ENCODE measurements around the gene ACTL10.
"Not testable (repeated sequence)": the region's sequence is repeated elsewhere in the genome, so short reads cannot be mapped to it uniquely, and the experiment has no call there.

The ACTL10 gene

GRCh38 chr20:33697129-33697528 is 30.4 kb downstream of the ACTL10 start:
- no peak for DNase-seq (ENCODE audit: low read depth)

- DNase-seq (ENCODE audit: low read depth): not testable (repeated sequence)
Observed at GRCh38 chr20:33698966-33699365, 32.2 kb downstream of the ACTL10 start.

- DNase-seq (ENCODE audit: low read depth): not testable (repeated sequence)
Observed at GRCh38 chr20:33700696-33701441, 34.1 kb downstream of the ACTL10 start.

- no peak for DNase-seq (ENCODE audit: low read depth)
Observed at GRCh38 chr20:33701629-33702450, 35.1 kb downstream of the ACTL10 start.

- DNase-seq (ENCODE audit: low read depth): no peak
Observed at GRCh38 chr20:33702861-33703260, 36.1 kb downstream of the ACTL10 start.

GRCh38 chr20:33703498-33704137 is 36.9 kb downstream of the ACTL10 start:
- no peak for DNase-seq (ENCODE audit: low read depth)

GRCh38 chr20:33704197-33704924 is 37.6 kb downstream of the ACTL10 start:
- no peak for DNase-seq (ENCODE audit: low read depth)

- DNase-seq (ENCODE audit: low read depth): no peak
Observed at GRCh38 chr20:33707668-33708067, 40.9 kb downstream of the ACTL10 start.

- no peak for DNase-seq (ENCODE audit: low read depth)
Observed at GRCh38 chr20:33709398-33709797, 42.7 kb downstream of the ACTL10 start.

GRCh38 chr20:33709905-33710541 is 43.3 kb downstream of the ACTL10 start:
- no peak for DNase-seq (ENCODE audit: low read depth)

- DNase-seq (ENCODE audit: low read depth): no peak
Observed at GRCh38 chr20:33710681-33711445, 44.1 kb downstream of the ACTL10 start.

- DNase-seq (ENCODE audit: low read depth): no peak
Observed at GRCh38 chr20:33711446-33711738, 44.6 kb downstream of the ACTL10 start.

- DNase-seq (ENCODE audit: low read depth): no peak
Observed at GRCh38 chr20:33713865-33714367, 47.2 kb downstream of the ACTL10 start.

GRCh38 chr20:33716498-33716897 is 49.8 kb downstream of the ACTL10 start:
- no peak for DNase-seq (ENCODE audit: low read depth)

Data from activated T-cell treated with anti-CD3 and anti-CD28 coated beads for 1 hour (primary cell).